GM10847 (cell line): ENCODE measurements around the gene ESYT2.

Source experiments
- POLR2A ChIP-seq: IDR thresholded peaks from 2 replicates; pipeline ENCODE4 v1.6.1; 2011; ENCODE audit not compliant: insufficient read length; ENCODE audit errors: extremely low read depth

The ESYT2 gene

DNA sequence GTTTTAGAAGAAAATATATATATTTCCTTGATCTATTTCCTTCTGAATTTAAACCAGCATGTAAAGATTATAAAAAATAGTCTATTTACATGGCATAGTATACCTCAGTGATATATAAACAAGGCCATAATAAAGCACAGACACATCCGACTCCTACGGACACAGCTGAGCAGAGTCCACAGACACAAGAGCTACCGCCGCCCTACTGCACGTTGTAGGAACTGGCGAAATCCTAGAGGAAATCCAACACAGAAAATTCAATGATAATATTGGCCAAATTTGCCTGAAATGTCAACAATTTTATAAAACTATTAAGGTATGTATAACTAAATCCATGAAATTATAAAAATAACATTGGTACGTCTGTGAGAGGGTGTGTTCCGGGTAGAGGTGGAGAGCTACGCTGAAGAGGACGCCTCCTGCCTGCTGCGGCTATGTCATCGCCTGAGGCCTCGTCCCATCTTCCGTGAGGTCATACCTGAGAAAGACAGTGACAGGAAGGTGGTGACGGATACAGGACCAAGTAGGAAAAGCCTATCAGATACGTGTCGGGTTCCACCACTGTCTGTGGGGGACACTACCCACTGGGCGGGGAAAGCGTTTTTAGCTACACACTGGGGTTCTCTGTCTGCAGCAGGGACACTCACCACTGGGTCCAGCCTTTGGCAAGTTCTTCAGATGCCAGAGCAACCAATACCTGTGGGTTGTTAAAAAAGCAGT, 95.4 kb downstream of the ESYT2 start:
- no peak for TF ChIP-seq POLR2A

GRCh38 chr7:158733220-158733519, 96.1 kb downstream of the ESYT2 start:
- no peak for TF ChIP-seq POLR2A

GRCh38 chr7:158732494-158733219, 96.7 kb downstream of the ESYT2 start:
- TF ChIP-seq POLR2A, result no peak

DNA sequence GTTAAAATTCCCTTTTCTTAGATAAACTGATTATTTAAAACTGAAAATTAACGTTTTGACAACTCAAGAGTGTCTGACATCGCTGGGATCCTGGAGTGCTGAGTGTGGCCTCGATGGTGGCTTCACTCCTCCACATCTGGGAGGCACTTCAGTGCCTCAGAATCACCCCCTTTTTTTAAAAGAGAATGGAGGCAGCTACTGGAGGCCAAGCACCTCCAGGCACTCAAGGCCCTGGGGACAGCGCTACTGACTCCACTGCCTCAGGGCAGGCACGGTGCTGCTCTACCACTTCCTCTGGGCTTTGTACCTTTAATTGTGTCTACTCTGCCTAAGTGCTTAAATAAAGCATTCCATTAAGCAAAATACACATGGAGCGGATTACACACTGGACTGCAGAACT, 97.5 kb downstream of the ESYT2 start:
- no peak for TF ChIP-seq POLR2A

DNA sequence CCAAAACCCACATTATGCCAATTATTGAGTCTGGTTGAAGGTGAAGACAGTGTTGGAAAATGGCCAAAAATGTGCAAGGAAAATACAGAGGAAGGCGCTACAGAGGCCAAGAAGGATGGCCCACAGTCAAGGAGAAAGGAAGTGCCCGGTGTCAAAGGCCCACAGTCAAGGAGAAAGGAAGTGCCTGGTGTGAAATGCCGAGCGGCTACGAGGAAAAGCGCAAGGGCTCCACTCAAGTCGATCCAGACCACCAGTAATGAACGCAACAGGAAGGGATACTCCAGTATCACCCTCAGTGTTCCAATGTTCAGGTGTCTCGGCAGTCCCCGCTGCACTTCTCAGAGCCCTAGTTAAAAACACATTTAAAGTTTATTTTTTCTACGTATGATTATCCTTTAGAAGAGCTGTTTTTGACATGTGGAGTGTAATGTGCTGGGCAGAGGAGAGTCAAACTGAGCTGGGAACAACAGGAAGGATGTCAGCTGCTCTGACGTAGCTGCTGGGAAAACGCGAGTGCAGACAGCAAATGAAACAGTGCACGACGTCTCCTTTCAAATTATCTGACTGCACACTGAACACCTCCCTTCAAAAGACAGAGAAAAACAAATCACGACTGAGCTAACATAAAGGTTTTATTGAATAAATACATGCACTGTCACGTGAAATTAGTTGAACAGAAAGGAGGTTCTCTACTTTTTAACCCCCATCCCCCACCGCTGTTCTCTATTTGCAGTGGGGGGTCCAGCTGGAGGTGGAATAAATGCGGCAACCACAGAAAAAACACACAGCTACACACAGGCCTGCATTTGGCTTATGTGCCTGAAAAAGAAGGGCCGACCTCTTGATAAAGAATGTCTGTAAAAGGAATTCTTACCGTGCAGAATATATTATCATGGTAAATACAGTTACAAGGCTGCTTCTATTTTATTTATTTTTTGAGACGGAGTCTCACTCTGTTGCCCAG, 98.6 kb downstream of the ESYT2 start:
- TF ChIP-seq POLR2A, result no peak

DNA sequence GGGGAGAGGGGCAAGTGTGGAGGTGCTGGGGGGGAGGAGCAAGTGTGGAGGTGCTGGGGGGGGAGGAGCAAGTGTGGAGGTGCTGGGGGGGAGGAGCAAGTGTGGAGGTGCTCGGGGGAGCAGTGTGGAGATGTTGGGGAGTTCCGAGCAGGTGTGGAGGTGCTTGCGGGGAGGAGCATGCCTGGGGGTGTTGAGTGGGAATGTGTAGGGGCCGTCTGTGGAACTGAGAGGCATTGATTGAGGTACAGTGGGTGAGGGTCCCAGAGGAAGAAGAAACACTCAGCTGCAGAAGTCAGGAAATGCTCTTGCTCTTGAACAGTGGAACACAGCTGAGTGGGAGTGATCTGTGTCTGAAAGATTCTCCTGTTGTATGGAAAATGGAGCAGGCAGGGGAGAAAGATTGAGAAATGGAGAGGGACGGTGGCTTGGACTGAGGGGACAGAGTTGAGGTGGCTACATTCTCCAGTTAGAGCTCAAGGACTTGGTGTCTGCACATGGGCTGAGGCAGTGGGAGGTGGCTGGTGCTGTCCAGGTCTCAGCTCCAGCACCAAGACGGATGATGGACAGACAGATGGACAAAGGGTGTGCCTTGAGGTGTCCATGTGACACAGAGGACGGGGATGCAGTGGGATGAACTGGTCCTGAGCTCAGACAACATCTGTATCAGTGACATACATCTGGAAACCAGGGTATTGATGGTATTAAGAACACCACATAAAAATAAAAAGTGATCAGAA, 99.5 kb downstream of the ESYT2 start:
- TF ChIP-seq POLR2A, result no peak

- TF ChIP-seq POLR2A, result no peak
These were observed 100.2 kb downstream of the ESYT2 start for GRCh38 chr7:158728911-158729645.

DNA sequence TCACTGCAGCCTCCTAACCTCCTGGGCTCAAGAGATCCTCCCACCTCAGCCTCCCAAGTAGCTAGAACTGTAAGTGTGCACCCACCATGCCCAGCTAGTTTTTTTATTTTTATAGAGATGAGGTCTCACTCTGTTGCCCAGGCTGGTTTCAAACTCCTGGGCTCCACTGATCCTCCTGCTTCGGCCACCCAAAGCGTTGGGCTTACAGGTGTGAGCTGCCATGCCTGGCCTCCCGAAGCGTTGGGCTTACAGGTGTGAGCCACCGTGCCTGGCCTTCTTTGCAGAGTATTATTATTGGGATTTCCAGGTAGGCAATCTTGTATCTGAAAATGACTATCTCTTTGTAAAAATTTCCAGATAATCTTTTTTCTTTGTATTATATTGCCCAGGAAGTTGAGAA, 101.6 kb downstream of the ESYT2 start:
- no peak for TF ChIP-seq POLR2A

DNA sequence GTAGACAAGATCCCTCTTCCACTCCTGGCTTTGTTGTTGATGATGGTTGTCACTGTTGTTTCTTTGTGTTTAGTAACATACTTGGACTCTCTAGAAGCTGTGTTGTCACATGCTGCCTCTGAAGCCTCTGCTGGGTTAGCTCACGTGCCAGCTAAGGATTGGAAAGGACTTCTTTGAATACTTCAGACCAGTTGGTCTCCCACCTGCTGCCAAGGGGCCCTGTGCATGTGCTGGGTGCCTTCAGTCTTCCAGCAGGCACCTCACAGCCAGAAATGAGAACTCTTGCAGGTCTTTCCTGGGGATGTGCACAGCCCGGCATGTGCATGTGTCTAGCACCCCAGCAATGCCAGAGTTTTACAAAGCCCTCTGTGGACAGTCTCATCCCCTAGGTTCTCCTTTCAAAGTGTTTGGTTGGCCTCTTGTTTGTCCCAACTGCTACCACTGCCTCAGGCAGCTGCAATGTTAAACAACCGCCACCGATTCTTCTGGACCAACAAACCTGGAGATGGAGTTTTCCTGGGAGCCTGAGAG, 103.0 kb downstream of the ESYT2 start:
- no peak for TF ChIP-seq POLR2A

- no peak for TF ChIP-seq POLR2A
These were observed 103.9 kb downstream of the ESYT2 start for GRCh38 chr7:158725506-158725800.

DNA sequence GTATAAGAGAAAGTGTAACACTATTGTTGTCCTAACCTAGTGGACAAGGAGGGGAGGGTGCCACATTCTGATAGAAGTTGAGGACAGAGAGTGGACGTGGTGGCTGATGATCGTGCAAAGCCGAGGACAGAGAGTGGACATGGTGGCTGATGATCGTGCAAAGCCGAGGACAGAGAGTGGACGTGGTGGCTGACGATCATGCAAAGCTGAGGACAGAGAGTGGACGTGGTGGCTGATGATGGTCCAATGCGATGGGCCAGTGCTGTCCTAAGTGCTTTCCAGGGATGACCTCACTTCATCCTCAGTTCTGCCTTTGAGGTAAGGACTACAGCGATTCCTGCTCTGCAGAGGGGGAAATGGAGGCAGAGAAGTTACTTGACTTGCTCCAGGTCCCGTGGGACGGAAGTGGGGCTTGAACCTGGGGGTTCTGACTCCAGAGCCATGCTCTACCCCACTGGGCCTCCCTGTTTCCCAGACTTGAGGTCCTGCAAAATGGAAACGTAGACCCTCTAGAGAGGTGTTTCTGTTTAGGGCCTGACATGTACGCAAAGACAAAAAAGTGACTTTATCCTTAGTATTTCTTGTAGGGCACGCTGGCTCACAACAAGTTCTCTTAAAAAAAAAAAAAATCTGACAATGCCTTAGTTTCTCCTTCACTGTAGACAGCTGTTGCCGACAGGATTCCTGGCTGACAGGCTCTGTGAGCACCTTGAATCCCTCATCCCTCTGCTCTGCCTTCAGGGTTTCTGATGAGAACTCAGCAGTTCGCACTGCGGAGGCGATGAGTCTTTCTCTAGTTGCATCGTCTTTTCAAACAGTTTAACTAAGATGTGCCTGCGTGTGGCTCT, 104.4 kb downstream of the ESYT2 start:
- TF ChIP-seq POLR2A, result no peak

DNA sequence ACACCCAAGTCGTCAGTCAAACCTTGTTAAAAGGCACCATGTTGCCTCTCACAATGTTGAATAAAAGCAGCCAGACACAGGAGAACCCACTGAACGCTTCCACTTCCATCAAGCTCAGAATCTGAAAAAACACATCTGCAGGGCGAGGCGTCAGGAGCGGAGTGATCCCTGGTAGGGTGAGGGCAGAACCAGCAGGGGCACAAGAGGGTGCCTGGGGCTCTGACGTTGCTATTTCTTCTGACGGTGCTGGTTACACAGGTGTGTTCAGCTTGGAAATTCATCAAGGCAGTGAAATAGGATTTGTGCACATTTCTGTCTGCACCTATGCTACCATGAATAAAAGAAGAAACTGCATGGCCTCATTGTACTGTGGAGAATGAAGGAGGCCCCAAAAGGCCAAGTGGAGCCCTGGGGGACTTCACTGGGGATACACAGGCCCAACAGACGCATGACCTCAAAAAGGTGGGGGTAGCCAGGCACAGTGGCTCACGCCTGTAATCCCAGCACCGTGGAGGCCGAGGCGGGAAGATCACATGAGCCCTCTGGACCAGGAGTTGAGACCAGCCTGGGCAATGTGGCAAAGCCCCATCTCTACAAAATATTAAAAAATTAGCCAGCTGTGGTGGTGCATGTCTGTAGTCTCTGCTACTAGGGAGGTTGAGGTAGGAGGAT, 105.5 kb downstream of the ESYT2 start:
- no peak for TF ChIP-seq POLR2A

GRCh38 chr7:158723266-158723665, 106.0 kb downstream of the ESYT2 start:
- TF ChIP-seq POLR2A, result no peak
